Hematopoietic multipotent progenitor cell treated with erythropoietin and hydrocortisone succinate and interleukin-3 and kit ligand, for 6 days (in vitro differentiated cells): ENCODE results near the gene ATP5F1C.
"Not testable (repeated sequence)": the region's sequence is repeated elsewhere in the genome, so short reads cannot be mapped to it uniquely, and the experiment has no call there.

Experiments
- DNase-seq: peaks from one replicate; pipeline ENCODE4 v3.0.0-alpha.2; 2015

Gene ATP5F1C

DNA sequence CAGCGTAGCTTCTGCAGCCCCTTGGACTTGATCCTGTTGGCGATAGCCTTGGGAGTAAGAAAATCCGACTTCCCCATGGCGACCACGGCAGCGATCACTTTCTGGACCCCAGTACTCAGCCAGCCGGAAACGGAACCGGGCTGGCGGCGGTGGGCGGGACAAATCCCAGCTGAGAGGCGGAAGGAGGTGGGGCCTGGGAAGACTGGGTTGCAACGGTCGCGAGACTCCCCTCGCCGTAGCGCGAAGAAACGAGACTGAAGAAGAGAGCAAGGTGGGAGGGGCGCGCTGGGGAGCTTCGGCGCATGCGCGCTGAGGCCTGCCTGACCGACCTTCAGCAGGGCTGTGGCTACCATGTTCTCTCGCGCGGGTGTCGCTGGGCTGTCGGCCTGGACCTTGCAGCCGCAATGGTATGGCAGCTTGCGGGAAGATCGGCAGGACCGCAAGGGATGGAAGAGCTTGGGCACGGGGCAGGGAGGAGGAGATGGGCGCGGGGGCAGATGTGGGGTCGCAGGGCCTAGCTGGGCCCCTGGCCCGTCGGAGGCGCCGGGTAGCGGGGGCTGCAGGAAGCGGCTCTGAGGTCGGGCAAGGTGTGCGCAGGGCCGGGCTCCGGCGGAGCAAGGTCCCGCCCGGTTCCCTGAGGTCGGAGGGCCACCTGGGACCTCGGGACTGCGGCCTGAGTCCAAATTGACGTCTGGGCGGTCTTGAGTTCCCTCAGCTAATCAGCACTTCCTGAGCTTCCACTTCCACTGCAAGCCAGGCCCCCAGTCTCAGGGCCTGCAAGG, at the start of gene ATP5F1C, which contains the start of gene KIN:
Gene ATP5F1C (plus strand): TSS at position 321 of the 782 bp plus-strand sequence. CDS start 31 bp downstream, at position 352.
Gene KIN (minus strand): TSS at position 137 of the 782 bp plus-strand sequence. CDS start 60 bp downstream, at position 77.
- peak; percentile 98 for DNase-seq

DNA sequence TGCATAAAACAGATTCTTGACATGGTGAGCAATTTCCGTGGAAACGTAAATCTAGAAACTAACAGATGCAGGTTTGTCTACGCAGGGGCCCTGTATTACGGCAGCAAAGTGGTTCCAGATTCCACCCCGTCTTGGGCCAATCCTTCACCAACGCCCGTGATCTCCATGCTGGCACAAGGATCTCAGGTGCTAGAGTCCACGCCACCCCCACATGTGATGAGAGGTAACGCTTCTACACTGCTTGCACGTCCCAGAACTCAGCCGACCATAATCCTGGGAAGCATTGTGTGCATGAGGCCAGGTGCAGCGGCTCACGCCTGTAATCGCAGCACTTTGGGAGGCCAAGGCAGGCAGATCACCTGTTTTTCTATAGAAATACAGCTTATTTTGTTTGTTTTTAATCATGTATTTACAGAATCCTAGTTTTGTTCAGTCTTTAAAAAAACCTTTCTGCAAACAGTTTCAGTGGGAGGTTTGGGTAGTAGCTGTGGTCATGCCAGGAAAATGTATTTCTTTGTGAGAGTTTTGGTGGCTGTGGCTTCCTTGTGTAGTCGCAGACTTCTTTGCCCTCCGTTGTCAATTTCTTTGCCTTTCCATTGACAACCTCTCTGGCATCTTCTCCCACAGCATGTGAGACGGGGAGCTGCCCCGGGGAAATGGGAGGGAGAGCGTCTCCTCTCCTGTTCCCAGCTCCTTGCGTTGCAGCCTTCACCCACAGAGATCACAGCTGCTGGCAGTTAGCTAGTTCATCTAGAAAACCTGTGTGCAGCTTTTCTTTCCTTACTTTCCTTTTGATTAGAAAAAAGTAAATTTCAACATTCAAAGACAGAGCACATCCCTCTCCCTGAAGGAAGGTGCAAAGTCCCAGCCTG, 49.2 kb upstream of the ATP5F1C start:
- no peak for DNase-seq

GRCh38 chr10:7744307-7744706, 43.7 kb upstream of the ATP5F1C start:
- no peak for DNase-seq

GRCh38 chr10:7748637-7749036, 39.3 kb upstream of the ATP5F1C start:
- DNase-seq = not testable (repeated sequence)

DNA sequence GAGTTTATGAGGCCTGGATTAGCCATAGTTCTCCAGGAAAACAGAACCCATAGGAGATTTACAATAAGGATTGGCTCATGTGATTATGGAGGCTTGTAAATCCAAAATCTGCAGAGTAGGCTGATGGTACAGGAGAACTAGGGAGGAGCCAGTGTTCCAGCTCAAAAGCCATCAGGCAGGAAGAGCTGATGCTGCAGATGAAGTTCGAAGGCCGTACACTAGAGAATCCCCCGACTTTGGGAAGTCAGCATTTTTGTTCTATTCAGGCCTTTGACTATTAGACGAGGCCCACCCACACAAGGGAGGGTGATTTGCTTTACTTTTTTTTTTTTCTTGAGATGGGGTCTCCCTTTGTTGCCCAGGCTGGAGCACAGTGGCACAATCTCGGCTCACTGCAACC, 37.8 kb upstream of the ATP5F1C start:
- no peak for DNase-seq

DNA sequence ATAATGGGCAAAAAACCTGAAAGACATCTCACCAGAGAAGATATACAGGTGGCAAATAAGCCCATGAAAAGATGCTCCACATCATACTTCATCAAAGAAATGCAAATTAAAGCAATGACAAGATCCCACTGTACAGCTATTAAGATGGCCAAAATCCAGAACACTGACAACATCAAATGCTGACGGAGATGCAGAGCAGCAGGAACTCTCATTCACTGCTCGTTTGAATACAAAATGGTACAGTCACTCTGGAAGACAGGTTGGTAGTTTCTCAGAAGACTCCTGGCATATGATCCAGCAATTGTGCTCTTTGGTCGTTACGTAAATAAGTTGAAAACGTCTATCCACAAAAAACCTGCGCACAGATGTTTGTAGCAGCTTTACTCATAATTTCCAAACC, 35.7 kb upstream of the ATP5F1C start:
- no peak for DNase-seq

- DNase-seq = no peak
Measured at GRCh38 chr10:7755103-7755502, 32.9 kb upstream of the ATP5F1C start.

DNA sequence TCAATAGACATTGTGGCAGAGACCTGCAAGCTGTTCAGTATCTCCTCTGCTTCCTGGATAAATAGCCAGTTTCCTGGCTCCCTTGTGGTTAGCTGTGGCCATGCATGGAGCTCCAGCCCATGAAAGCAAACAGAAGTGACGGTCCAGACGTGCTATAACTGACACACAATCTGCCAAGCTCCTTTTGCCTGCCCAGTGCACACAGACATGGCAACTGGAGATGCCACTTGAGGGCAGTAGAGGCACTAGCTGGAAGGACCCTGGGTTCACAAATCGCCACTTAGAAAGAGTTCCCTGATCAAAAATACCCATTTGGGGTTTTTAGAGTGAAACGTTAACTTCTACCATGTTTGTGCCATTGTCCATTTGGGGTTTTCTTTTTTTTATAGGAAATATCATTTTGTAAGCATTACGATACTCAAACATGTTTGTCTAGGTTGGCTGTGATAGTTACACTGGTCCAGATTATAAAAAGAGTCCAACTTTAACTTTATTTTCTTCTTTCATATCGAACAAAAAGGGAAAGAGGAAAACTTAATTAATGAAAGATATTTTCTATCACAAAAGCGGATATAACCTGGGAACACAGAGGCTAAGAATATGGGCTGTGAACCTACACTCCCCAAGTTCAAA, 31.5 kb upstream of the ATP5F1C start:
- DNase-seq = peak; percentile 77

DNA sequence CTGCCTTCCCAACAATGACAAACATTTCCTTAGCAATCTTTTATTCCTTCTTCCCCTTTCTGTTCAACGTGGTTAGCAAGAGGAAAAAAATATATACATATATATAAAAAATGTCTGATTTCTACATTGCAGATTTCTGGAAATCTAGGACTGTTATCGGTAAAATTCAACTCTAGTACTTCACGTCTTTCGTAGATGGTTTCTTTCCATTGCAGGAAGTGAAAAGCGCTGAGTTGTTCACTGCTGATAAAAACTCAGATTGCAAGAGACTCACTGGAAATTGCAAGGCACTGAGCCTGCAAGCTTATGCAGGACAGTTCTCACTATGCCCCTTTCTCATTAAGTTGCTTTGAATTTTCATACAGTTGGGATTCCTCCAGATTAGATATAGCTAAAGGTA, 24.0 kb upstream of the ATP5F1C start:
- peak; percentile 54 for DNase-seq

DNA sequence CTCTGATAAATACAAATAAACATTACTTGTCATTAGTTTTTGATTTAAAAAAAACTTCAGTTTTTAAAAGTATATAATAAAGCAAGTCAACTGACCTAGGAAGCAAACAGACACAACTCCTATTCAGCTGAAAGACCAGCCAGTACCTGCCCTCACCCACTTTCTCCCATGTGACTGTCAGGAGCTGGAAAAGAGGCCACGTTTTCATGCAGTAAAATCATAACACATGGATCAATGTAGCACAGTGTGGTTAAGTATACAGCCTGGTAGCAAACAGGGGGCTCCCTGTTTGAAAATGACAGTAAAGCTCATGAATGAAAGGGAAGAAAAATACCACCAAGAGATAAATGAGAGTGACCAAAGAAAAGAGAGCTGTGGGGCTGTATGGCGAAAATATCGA, 21.7 kb upstream of the ATP5F1C start:
- DNase-seq = no peak

- DNase-seq = no peak
Measured at GRCh38 chr10:7767209-7767608, 20.8 kb upstream of the ATP5F1C start.

DNA sequence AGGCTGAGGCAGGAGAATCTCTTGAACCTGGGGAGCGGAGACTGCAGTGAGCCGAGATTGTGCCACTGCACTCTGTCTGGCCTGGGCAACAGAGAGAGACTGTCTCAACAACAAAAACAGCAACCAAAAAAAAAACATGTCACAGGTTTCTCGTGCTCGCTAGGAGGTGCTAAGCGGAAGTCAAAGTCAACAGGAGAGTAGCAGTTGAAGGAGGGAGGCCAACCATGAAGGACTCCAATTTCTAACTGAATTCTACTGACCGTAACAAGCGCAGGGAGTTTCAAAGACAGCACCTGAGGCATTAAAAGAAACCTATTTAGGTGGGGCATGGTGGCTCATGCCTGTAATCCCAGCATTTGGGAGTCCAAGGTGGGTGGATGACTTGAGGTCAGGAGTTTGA, 19.6 kb upstream of the ATP5F1C start:
- no peak for DNase-seq

DNA sequence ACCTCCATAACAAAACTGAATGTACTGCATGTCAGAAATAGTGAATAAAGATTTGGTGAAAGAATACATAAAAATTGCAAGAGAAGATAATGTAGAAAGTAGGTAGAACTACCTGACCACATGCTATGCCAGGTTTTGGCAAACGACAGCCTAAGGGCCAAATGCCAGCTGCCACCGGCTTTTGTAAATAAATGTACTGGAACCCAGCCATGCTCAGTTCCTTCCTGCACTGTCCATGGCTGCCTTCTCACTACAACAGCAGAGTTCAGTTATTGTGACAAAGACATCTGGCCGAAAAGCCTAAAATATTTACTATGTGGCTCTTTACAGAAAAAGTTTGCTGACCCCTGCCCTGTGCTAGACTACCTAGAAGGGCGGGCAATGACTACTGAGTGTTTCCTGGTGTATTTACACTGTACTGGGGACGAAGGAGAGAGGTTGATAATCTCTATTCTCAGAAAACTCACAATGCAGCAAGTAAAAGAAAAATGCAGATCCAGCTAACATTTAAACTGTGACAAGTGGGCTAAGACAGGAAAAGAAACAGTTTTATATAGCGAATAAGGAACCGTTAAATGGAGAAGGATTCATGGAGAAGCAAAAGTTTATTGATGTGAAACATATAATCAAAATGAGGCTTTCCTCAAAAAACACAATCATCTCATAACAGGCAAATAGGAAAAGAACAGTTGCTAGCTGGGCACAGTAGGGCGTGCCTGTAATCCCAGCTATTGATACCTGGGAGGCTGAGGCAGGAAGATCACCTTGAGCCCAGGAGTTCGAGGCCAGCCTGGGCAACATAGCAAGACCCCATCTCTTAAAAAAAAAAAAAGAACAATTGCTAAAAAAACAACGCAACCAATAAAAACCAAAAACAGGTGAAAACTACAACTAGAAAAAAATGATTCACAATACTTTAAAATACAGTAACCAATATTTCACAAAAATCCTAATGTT, 13.9 kb upstream of the ATP5F1C start:
- no peak for DNase-seq

DNA sequence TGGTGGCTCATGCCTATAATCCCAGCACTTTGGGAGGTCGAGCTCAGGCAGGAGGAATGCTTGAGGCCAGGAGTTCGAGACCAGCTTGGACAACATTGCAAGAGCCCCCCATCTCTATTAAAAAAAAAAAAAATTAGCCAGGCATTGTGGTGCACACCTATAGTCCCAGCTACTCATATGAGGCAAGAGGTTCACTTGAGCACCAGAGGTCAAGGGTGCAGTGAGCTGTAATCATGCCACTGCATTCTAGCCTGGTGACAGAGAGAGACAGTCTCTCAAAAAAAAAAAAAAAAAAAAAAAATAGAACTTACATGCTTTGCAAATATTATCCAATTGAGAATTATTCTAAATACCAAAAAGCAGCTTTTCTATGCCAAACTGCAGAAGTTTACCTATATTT, 11.2 kb upstream of the ATP5F1C start:
- no peak for DNase-seq

- not testable (repeated sequence) for DNase-seq
Measured at GRCh38 chr10:7782194-7782593, 5.8 kb upstream of the ATP5F1C start.

DNA sequence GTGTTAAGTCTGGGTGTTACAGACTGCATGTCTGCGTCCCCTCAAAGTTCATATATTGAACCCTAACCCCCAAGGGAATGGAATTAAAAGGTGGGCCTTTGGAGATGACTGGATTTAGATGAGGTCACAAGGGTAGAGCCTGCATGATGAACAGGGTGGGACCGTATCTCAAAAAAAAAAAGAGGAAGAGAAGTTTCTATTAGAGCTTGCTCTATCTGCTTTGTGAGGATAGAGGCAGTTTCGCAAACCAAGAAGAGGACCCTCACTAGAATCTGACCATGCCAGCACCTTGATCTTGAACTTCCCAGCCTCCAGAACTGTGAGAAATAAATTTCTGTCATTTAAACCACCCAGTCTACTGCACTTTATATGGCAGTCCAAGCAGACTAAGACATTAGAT, 1.5 kb upstream of the ATP5F1C start:
- DNase-seq = peak; percentile 33

DNA sequence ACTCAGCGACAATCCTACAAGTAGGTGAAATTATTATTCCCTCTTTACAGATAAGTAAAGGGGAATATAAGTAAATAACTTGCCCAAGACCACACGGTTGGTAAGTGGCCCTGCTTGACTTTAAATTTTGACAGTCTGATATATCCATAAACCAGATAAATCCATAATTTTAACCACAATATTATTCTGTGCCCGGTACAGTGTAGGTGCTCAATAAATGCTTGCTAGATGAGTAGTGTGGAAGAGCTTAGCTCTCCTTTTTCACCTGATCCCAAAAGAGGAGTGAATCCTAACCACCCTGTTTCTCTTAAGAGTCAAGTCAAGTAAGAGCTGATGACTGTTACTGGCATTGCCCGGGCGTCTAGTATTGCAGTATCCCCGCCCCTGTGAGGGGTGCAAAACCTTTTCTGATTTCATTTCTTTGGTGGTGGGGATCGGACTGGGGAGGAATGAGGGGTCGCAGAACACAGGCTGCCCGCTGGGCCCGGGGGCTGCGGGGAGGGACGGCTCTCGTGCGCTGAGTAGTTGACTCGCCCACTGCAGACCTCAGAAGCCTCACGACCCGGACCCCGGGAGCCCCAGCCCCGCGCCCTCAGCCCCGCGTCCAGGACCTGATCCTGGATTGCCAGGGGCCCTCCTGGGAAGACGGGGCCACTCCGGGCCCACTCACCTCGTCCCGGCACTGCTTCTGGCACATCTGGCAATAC, 674 bp upstream of the ATP5F1C start:
- peak; percentile 41 for DNase-seq

- DNase-seq = peak; percentile 54
Measured at GRCh38 chr10:7788639-7789286, 786 bp downstream of the ATP5F1C start.

DNA sequence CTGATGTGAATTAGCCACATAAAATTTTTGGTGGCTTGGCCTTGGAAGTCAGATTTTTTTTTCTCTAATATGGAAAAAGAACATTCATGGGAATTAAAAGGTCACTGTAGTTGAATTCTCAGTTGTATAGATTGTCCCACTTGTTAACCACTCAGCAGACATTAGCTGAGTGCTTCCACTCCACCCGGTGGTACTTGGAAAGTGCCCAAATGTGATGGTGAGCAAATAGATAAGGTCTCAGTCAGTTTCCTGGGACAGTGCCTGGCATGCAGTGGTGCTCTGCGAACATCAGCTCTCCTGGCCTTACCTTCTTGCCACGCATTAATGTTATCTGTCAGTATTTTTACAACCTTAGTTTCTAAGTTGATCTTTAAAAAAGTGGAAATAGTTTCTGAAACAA, 1.4 kb downstream of the ATP5F1C start:
- DNase-seq = peak; percentile 90

- no peak for DNase-seq
Measured at GRCh38 chr10:7792541-7792940, 4.6 kb downstream of the ATP5F1C start.
